HUES64 (cell line): Measurements from ENCODE around the gene USP25.

ENCODE experiments used
- H3K27ac ChIP-seq: 2 replicates; pipeline ENCODE4 v1.7.0; 2013; ENCODE audit warnings: low read depth, low read length, inconsistent platforms
- H3K27me3 ChIP-seq: 2 replicates; pipeline ENCODE4 v1.6.1; 2013; ENCODE audit warnings: mild to moderate bottlenecking, low read length; ENCODE audit not compliant: insufficient read depth
- H3K36me3 ChIP-seq: 2 replicates; pipeline ENCODE4 v1.6.1; 2013; ENCODE audit warnings: mild to moderate bottlenecking, low read length; ENCODE audit not compliant: insufficient read depth
- H3K4me1 ChIP-seq: 2 replicates; pipeline ENCODE4 v1.6.1; 2013; ENCODE audit warnings: mild to moderate bottlenecking, low read length, moderate library complexity; ENCODE audit not compliant: insufficient read depth
- H3K4me3 ChIP-seq: 2 replicates; pipeline ENCODE4 v1.5.1; 2013; ENCODE audit warnings: mild to moderate bottlenecking, low read length, moderate library complexity
- H3K9ac ChIP-seq: 2 replicates; pipeline ENCODE4 v1.6.1; 2013; ENCODE audit warnings: mild to moderate bottlenecking, low read depth, low read length
- H3K9me3 ChIP-seq: 2 replicates; pipeline ENCODE4 v1.6.1; 2013; ENCODE audit warnings: low read depth, low read length; ENCODE audit not compliant: insufficient read depth
- WGBS: fragments of 150-250, 120-280 bp; methylation state at CpG from one replicate; pipeline ENCODE4 v1.1.7; 2013; ENCODE audit warnings: missing lambda C conversion rate; 5-methylcytosine and 5-hydroxymethylcytosine counted together

USP25 gene

DNA sequence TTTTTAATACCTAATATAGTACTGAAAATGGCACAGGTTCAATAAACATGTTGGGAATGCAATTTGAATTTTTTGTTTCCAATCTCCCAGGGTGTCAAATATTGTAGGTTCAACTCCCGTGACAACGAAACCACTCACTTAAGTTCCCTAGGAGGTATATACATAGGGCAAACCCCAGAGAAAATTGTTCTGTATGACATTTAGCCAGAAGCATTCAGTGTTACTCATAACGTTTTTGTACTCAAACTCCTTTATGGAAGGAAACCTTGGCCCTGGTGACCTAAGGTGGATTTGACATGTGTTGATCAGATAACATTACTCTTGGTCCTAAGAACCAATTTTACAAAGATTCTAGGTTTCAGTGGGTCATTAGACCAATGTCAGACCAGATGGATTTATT lies 110.6 kb downstream of the USP25 start:
- H3K9me3 ChIP-seq, result no peaks in the 10 kb centered on the region
- no peak overlapping the region for H3K4me3 ChIP-seq
- no peaks in the 10 kb centered on the region for H3K27me3 ChIP-seq
- no peaks in the 10 kb centered on the region for H3K4me1 ChIP-seq
- WGBS, result 97% methylated on average over 3 of the region's 3 CpGs
- H3K36me3 ChIP-seq, result peaks cover 57% of the 10 kb centered on the region
- no peak overlapping the region for H3K27ac ChIP-seq
- no peak overlapping the region for H3K9ac ChIP-seq

DNA sequence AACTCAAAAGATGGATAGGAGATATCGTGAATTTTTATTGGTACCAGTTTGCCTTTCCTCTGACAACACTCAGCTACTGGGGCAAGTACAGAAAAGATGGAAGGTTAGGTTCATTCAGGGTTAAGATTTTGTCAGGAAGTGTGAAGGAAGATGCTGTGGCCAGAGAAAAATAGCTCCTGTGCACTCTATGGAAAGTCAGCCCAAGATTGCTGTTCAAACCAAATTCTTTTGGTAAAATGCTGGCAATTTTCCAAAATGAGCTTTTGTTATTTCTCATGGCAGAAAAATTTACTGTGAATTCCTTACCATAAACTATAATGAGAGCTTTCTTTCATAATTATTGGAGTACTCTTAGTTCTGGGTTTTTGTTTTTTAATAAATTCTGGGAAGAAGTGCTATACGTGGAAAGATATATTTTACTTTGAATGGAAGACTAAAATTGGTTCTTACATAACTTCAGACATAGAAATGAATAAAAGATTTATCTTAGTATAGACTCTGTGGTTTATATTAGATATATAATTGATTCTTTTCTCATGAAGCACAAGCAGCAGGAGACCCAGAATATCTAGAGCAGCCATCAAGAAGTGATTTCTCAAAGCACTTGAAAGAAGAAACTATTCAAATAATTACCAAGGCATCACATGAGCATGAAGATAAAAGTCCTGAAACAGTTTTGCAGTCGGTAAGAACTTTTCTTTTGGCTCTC lies 112.2 kb downstream of the USP25 start:
- no peaks in the 10 kb centered on the region for H3K27me3 ChIP-seq
- no peak overlapping the region for H3K27ac ChIP-seq
- no peak overlapping the region for H3K9ac ChIP-seq
- no peaks in the 10 kb centered on the region for H3K4me1 ChIP-seq
- no peak overlapping the region for H3K4me3 ChIP-seq
- no peaks in the 10 kb centered on the region for H3K9me3 ChIP-seq
- peaks cover 49% of the 10 kb centered on the region for H3K36me3 ChIP-seq
- WGBS, result 94% methylated on average over 3 of the region's 3 CpGs

DNA sequence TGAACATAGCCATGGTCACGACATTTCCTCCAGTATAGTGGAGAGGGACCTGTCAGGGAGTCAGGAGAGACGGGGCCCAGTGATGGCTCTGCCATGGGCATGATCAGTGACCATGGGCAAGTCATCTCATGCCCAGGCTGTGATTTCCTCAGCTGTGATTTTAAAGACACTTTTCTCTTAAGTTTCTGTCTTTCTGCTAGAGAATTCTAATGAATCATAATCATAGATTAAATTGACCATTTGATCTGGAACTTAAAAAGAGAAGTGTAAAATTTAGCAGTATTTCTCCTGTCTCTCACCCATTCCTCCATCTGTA lies 112.7 kb downstream of the USP25 start:
- no peaks in the 10 kb centered on the region for H3K27me3 ChIP-seq
- WGBS, result 93% methylated on average over 2 of the region's 2 CpGs
- no peak overlapping the region for H3K4me3 ChIP-seq
- H3K36me3 ChIP-seq, result peaks cover 51% of the 10 kb centered on the region
- H3K9me3 ChIP-seq, result no peaks in the 10 kb centered on the region
- no peak overlapping the region for H3K27ac ChIP-seq
- no peak overlapping the region for H3K9ac ChIP-seq
- no peaks in the 10 kb centered on the region for H3K4me1 ChIP-seq

DNA sequence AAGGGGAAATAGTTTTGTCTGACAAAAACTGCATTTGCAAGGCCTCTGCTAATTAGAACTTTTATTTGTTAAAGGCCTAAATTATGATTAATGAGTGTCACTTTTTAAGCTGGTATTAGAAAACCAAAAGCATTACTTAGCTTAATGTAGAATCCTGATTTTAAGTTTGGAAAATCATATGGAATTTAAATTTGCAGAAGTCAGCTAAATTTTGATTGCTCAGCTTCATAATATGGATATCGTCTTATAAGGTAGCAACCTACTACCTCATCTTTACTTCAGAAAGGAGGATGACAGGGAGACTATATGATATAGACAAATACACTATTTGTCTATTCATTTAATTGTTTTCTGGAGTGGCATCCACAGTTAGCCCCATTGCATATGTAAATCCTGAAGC lies 114.0 kb downstream of the USP25 start:
- WGBS, result no CpG with 5 or more reads among the region's 1 CpG
- no peaks in the 10 kb centered on the region for H3K4me1 ChIP-seq

DNA sequence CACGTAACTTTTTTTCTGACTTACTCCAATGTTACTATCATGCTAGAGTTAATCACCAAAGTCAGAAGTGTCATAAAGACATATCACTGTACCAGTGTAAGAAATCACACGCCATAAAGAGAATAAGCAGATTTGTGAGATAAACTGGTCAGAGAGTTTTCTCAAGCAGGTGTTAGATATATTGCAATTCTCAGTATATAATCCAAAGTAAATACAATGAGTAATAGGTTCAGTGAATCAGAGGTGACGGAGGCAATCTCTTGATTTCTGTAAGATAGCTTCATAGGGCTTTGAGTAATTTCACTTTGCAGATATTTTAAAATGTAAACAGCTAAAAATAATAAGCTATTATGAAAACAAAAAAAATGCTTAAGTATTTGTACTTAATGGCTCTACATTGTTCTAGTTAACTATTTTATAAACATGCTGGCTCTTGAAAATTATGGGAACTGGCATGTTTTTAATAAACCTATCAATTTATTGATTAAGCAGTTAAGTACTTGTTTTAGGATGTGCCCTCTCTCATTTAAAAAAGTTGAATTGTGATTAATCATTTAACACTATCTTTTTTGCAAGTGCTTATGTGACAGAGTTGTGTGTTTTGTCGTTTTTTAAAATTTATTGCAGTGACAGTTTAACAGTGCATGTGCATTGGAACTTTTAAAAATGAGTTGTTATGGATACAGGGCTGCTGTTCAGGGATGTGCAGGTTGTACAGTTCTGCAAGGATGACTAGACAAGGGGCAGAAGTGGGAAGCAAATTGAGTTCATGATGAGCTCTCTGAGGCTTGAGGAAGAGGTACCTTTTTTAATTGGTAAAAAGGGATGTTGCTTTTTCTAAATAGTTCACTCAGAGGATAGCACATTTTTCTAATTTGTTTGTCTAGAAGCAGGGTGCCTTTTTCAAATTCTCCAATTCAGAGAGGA lies 119.1 kb downstream of the USP25 start:
- no peak overlapping the region for H3K4me3 ChIP-seq
- peaks cover 22% of the 10 kb centered on the region for H3K36me3 ChIP-seq
- WGBS, result 95% methylated on average over 2 of the region's 4 CpGs
- no peak overlapping the region for H3K27ac ChIP-seq
- no peak overlapping the region for H3K9ac ChIP-seq
- no peaks in the 10 kb centered on the region for H3K9me3 ChIP-seq
- no peaks in the 10 kb centered on the region for H3K4me1 ChIP-seq
- H3K27me3 ChIP-seq, result no peaks in the 10 kb centered on the region

More for the DNA sequence above, 114.0 kb downstream of the USP25 start:
- Histone ChIP-seq H3K4me3 (no peak overlapping the region), H3K27ac (no peak overlapping the region), H3K9ac (no peak overlapping the region), H3K9me3 (no peaks in the 10 kb centered on the region), H3K36me3 (peaks cover 47% of the 10 kb centered on the region), H3K27me3 (no peaks in the 10 kb centered on the region)

DNA sequence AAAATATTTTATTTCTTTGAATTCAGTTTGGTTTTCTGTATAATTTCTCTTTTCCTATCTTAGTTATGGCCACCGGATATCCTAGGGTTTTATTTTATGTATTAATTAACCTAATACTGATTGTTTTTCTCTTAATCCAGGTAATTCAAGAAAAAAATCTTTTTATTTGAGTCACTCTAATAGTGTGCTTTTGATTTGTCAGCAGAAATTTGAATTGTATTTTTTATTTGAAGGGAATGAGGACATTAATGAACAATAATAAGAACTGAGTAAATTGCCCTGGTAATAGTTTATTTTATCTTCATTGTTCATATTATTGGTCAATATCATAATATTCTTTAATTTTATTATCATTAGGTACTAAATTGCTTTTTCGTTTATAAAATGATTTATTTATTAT lies 120.1 kb downstream of the USP25 start:
- no peaks in the 10 kb centered on the region for H3K4me1 ChIP-seq
- H3K36me3 ChIP-seq, result peaks cover 22% of the 10 kb centered on the region
- H3K9ac ChIP-seq, result no peak overlapping the region
- H3K27me3 ChIP-seq, result no peaks in the 10 kb centered on the region
- no peak overlapping the region for H3K27ac ChIP-seq
- H3K4me3 ChIP-seq, result no peak overlapping the region
- H3K9me3 ChIP-seq, result no peaks in the 10 kb centered on the region
- WGBS, result no CpG with 5 or more reads among the region's 2 CpGs

DNA sequence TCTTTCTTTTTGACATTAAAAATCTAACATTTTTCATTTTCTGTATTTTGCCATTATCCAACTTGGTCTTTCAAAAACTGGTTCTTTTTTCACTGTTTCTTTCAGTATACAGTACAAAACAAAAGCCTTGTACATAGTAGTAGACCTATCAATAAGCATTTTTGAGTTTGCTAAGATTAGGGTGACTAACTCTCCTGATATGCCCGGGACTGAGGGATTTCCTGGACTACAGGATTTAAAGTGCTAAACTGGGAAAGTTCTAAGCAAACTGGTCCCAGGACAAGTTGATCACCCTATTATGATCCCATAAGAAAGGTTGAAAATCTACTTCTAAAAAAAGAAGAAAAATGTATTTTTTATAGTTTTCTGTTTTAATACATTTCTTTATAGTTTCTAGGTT lies 120.9 kb downstream of the USP25 start:
- no peak overlapping the region; the same call in 1 of the 2 replicates for H3K27ac ChIP-seq
- WGBS, result 92% methylated on average over 1 of the region's 1 CpG
- H3K36me3 ChIP-seq, result peaks cover 28% of the 10 kb centered on the region
- H3K4me1 ChIP-seq, result no peaks in the 10 kb centered on the region
- no peaks in the 10 kb centered on the region for H3K9me3 ChIP-seq
- no peak overlapping the region for H3K9ac ChIP-seq
- no peak overlapping the region for H3K4me3 ChIP-seq
- no peaks in the 10 kb centered on the region for H3K27me3 ChIP-seq

DNA sequence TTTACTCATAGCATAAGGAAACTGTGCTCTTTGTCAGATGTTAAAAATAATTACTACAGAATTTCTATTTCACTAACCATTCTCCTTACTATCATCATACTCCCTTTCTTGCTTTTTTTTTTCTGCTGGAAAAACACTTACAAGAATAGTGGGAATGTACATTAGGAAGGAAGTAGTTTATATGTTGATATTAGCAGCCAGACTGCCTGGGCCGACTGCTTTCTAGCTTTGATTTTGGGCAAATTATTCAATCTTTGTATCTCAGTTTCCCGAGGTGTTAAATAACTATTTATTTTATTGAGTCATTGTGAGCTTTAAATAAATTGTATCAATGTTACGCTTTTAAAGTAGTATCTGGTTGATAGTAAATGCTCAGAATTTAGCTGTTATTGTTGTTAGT lies 122.4 kb downstream of the USP25 start:
- Histone ChIP-seq H3K36me3 (peaks cover 28% of the 10 kb centered on the region), H3K27me3 (no peaks in the 10 kb centered on the region), H3K9me3 (no peaks in the 10 kb centered on the region), H3K4me3 (no peak overlapping the region), H3K27ac (no peak overlapping the region), H3K9ac (no peak overlapping the region), H3K4me1 (no peaks in the 10 kb centered on the region)
- 95% methylated on average over 3 of the region's 3 CpGs for WGBS

DNA sequence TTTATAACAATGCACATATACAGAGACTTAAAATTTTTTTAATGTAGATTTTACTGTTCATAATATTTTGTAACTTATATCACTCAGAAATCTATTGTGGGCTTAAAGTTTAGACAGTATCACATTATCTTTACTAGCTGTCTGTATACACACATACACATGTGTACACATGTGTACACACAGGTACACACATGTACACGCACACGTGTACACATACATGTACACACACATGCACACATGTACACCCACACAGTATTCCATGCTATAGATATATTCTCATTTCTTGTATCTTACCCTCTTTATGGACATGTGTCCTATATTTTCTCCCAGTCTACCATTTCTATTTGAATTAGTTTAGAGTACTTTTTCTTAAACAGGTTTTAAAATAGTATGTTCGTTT lies 123.3 kb downstream of the USP25 start:
- Histone ChIP-seq H3K4me1 (no peaks in the 10 kb centered on the region), H3K27ac (no peak overlapping the region), H3K4me3 (no peak overlapping the region), H3K27me3 (no peaks in the 10 kb centered on the region), H3K9me3 (no peaks in the 10 kb centered on the region), H3K9ac (no peak overlapping the region), H3K36me3 (peaks cover 27% of the 10 kb centered on the region)
- WGBS, result over 99% methylated on average over 2 of the region's 3 CpGs

DNA sequence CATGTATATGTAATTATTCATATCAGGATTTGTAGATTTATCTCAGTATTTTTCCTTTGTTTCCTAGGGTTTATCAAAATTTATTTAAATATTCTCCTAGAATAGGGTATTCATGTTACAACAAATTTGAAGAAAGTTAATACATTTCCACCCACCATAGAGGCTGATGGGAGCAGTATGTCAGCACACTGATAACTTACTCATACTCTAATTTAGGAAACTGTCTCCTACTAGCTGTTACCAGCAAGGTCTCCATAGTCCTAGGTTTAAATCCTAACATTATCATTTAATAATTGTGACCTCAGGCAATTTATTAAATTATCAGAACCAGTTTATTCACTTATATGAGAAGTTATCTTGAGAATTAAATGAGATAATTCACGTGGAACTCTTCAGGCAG lies 127.0 kb downstream of the USP25 start:
- Histone ChIP-seq H3K27ac (no peak overlapping the region), H3K9me3 (no peaks in the 10 kb centered on the region)
- WGBS, result no CpG with 5 or more reads among the region's 1 CpG

DNA sequence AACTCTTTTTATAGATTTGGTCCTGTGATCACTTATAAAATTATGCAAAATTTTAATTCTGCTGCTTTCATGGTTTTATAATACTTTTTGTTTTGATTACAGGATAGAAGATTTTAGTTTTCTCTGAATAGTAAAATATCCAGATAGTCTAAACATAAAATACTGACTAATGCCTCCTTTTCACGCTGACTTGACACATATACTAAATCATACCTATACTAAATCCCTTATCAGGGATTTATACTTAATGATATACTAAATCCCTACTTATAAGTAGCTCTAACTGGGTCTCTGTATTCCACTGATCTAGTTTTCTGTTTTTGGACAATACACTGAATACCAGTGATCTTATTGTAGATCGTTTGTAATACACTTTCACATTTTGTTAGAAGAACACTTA lies 128.0 kb downstream of the USP25 start:
- 91% methylated on average over 1 of the region's 2 CpGs for WGBS

More for the DNA sequence above, 127.0 kb downstream of the USP25 start:
- Histone ChIP-seq H3K27me3 (no peaks in the 10 kb centered on the region), H3K4me1 (no peaks in the 10 kb centered on the region), H3K4me3 (no peak overlapping the region), H3K9ac (no peak overlapping the region), H3K36me3 (peaks cover 27% of the 10 kb centered on the region; the same call in 1 of the 2 replicates)

More for the DNA sequence above, 128.0 kb downstream of the USP25 start:
- H3K27me3 ChIP-seq, result no peaks in the 10 kb centered on the region
- peaks cover 23% of the 10 kb centered on the region; the same call in 1 of the 2 replicates for H3K36me3 ChIP-seq
- no peak overlapping the region for H3K27ac ChIP-seq
- no peaks in the 10 kb centered on the region for H3K4me1 ChIP-seq
- no peaks in the 10 kb centered on the region for H3K9me3 ChIP-seq
- no peak overlapping the region for H3K4me3 ChIP-seq
- H3K9ac ChIP-seq, result no peak overlapping the region
